Measurements from ENCODE around the gene SYCN. TPM values are rescaled to one million over a fixed set of nuclear protein-coding genes. Genes with fewer than 3 reads are reported as not detected.

SYCN gene
- total and polyA plus RNA-seq, 2 of the 8 experiments (the other 6 are each of a cell fraction or from before 2014, with no cell fraction given), result not detected

- H3K9ac ChIP-seq (replicated peaks in 1 of 4; ENCODE audit: extremely low read depth in 1 of 4, low read depth in 3 of 4, low read length in 3 of 4), result no peak overlapping the region
- no peak overlapping the region for H2BK5ac ChIP-seq (ENCODE audit: low read depth, low read length)
- H2BK15ac ChIP-seq (ENCODE audit: low read length), result no peak overlapping the region
- H3K4ac ChIP-seq (replicated peaks; ENCODE audit: insufficient read length, low read depth, low read length), result no peak overlapping the region
- H2BK12ac ChIP-seq (ENCODE audit: low read depth, low read length), result 0 out of 2 replicates have a peak overlapping the region, but pooled peaks have one; percentile 68
- H3K4me1 ChIP-seq (replicated peaks in 1 of 4; ENCODE audit: control insufficient read depth in 3 of 4, insufficient read depth in 4 of 4, low read length in 3 of 4), result peaks cover 2 to 32% (median 16%) of the 10 kb centered on the region in 4 experiments
- no peaks in the 10 kb centered on the region for H3K9me3 ChIP-seq (ENCODE audit: insufficient read depth in 2 of 2, low read depth in 1 of 2, low read length in 1 of 2)
- no peak overlapping the region for H3K4me2 ChIP-seq (ENCODE audit: insufficient read depth in 1 of 2, low read depth in 2 of 2, low read length in 2 of 2)
- no peak overlapping the region for H2BK120ac ChIP-seq (replicated peaks; ENCODE audit: low read depth, low read length)
- H3K23ac ChIP-seq (ENCODE audit: insufficient read length), result no peak overlapping the region
- H3K23me2 ChIP-seq (ENCODE audit: low read depth, low read length), result no peaks in the 10 kb centered on the region
- no peak overlapping the region for H2AK5ac ChIP-seq (ENCODE audit: low read depth, low read length)
- H4K91ac ChIP-seq (replicated peaks; ENCODE audit: insufficient read length, low read length), result no peak overlapping the region
- H2AFZ ChIP-seq (ENCODE audit: low read length), result no peak overlapping the region
- no peak overlapping the region for H3K4me3 ChIP-seq (ENCODE audit: extremely low read depth in 1 of 4, insufficient read depth in 2 of 4, low read depth in 3 of 4, low read length in 4 of 4)
- WGBS, 2 experiments (ENCODE audit: extremely low coverage in 1 of 2, insufficient coverage in 1 of 2, insufficient read length in 1 of 2, insufficient replicate concordance in 2 of 2, low coverage in 1 of 2, low lambda C conversion rate in 2 of 2, missing lambda C conversion rate in 1 of 2), result 94% methylated on average over 16 of the region's 36 CpGs; no CpG with 5 or more reads in 1 of the 2 experiments
- H3K79me1 ChIP-seq (ENCODE audit: low read depth, low read length), result peaks cover 7% of the 10 kb centered on the region
- no peak overlapping the region for H3K14ac ChIP-seq (ENCODE audit: insufficient read length)
- DNase-seq (ENCODE audit: low read depth in 1 of 2, low spot score in 2 of 2), result no peak
- peaks cover 0 to 14% (median 3%) of the 10 kb centered on the region in 4 experiments; a peak in 3 of 8 replicates for H3K36me3 ChIP-seq (ENCODE audit: control insufficient read depth in 2 of 4, insufficient read depth in 4 of 4, low read length in 3 of 4)
- TF ChIP-seq E2F6 (IDR thresholded peaks at IDR 0.05) (no peak), RAD21 (IDR thresholded peaks at IDR 0.05 in 1 of 2, conservative IDR thresholded peaks at IDR 0.05 in 1 of 2; ENCODE audit: low read depth in 2 of 2, low read length in 2 of 2) (0 out of 4 replicates have a peak, but pooled peaks of 1 of the 2 experiments have one; percentile 7)
- H3K18ac ChIP-seq (ENCODE audit: extremely low read depth, low read length), result no peak overlapping the region
- no peak for FAIRE-seq
- H3K79me2 ChIP-seq (ENCODE audit: control insufficient read depth in 1 of 2, insufficient read depth in 2 of 2, low read length in 2 of 2), result peaks cover 0 to 6% of the 10 kb centered on the region in 2 experiments; a peak in 1 of 4 replicates
- CTCF ChIA-PET (ENCODE audit: partially characterized antibody), result interaction anchor here (0.9 to 2.8 kb wide), 4 partner anchors 11 to 47 kb away, joined by 3 to 6 read pairs (median 4); no protein-coding TSS in a partner anchor
- peaks cover 9 to 24% of the 10 kb centered on the region in 2 experiments for H4K20me1 ChIP-seq (replicated peaks in 1 of 2; ENCODE audit: control insufficient read depth in 1 of 2, insufficient read depth in 2 of 2, low read length in 2 of 2)
- H3K27ac ChIP-seq (ENCODE audit: low read depth, low read length), result no peak overlapping the region; the same call in 1 of the 2 replicates
- H3K56ac ChIP-seq (replicated peaks; ENCODE audit: insufficient read length, low read depth, low read length), result no peak overlapping the region
- H4K5ac ChIP-seq (ENCODE audit: insufficient read length, low read depth, low read length), result no peak overlapping the region
- POLR2A ChIA-PET (ENCODE audit: partially characterized antibody), result interaction anchor here (0.6 kb wide), 1 partner anchor 158 kb away, joined by 3 read pairs; no protein-coding TSS in a partner anchor
- H2BK20ac ChIP-seq (ENCODE audit: low read length), result no peak overlapping the region
- H4K8ac ChIP-seq (ENCODE audit: extremely low read depth, insufficient read depth, low read length), result 0 out of 2 replicates have a peak overlapping the region, but pooled peaks have one; percentile 14
- H3K27me3 ChIP-seq (replicated peaks in 1 of 4; ENCODE audit: control insufficient read depth in 3 of 4, extremely low read depth in 1 of 4, insufficient read depth in 3 of 4, low read length in 3 of 4), result no peaks in the 10 kb centered on the region
These were observed 34.8 kb downstream of the SYCN start for GRCh38 chr19:39169143-39169810.

Data from H1 (cell line).